HEK293T (cell line): ENCODE measurements around the gene TRIM29.

Source experiments
- BHLHE40 ChIP-seq: fragments of 450-650 bp; IDR thresholded peaks from 2 replicates; pipeline ENCODE4 v1.6.1; 2016; ENCODE audit warnings: mild to moderate bottlenecking, moderate library complexity, borderline replicate concordance
- FOXK2 ChIP-seq: fragments of 450-650 bp; IDR thresholded peaks from 2 replicates; pipeline ENCODE4 v1.6.1; 2016; ENCODE audit warnings: mild to moderate bottlenecking
- HDGF ChIP-seq: fragments of 450-650 bp; IDR thresholded peaks from 2 replicates; pipeline ENCODE4 v1.6.1; 2017; ENCODE audit warnings: antibody characterized with exemption, borderline replicate concordance
- LEF1 ChIP-seq: fragments of 450-650 bp; IDR thresholded peaks from 2 replicates; pipeline ENCODE4 v1.6.1; 2017; ENCODE audit warnings: mild to moderate bottlenecking, borderline replicate concordance
- NFRKB ChIP-seq: fragments of 450-650 bp; IDR thresholded peaks from 2 replicates; pipeline ENCODE4 v1.6.1; 2016; ENCODE audit warnings: mild to moderate bottlenecking, moderate library complexity
- SP1 ChIP-seq: fragments of 450-650 bp; IDR thresholded peaks from 2 replicates; pipeline ENCODE4 v1.6.1; 2017
- SUZ12 ChIP-seq: fragments of 450-650 bp; IDR thresholded peaks from 2 replicates; pipeline ENCODE4 v1.6.1; 2016; ENCODE audit warnings: mild to moderate bottlenecking
- TARDBP ChIP-seq: fragments of 450-650 bp; IDR thresholded peaks from 2 replicates; pipeline ENCODE4 v1.6.1; 2016
- TF ChIP-seq, protein P1 (sequence below): fragments of 450-650 bp; IDR thresholded peaks from 2 replicates; pipeline ENCODE4 v1.6.1; 2016

- TF ChIP-seq, protein P1, sequence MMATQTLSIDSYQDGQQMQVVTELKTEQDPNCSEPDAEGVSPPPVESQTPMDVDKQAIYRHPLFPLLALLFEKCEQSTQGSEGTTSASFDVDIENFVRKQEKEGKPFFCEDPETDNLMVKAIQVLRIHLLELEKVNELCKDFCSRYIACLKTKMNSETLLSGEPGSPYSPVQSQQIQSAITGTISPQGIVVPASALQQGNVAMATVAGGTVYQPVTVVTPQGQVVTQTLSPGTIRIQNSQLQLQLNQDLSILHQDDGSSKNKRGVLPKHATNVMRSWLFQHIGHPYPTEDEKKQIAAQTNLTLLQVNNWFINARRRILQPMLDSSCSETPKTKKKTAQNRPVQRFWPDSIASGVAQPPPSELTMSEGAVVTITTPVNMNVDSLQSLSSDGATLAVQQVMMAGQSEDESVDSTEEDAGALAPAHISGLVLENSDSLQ, result no peak
- TF ChIP-seq TARDBP, result no peak
- TF ChIP-seq BHLHE40, result no peak
- TF ChIP-seq SUZ12, result no peak
- TF ChIP-seq NFRKB, result no peak
- TF ChIP-seq SP1, result no peak
- no peak for TF ChIP-seq LEF1
- TF ChIP-seq HDGF, result no peak
- no peak for TF ChIP-seq FOXK2
These were observed at the start of gene TRIM29 for GRCh38 chr11:120137611-120138521.
